OCI-LY3 (cell line): Measurements from ENCODE around the gene RERE.

Source experiments
- EZH2phosphoT487 ChIP-seq: fragments of 200-600 bp; shearing (Covaris generic); IDR thresholded peaks from 2 replicates; pipeline ENCODE4 v1.6.1; 2018; ENCODE audit warnings: antibody characterized with exemption, mixed run types, low read depth
- TF ChIP-seq, protein P1 (sequence below): fragments of 200-600, 300-600 bp; sonication (generic); IDR thresholded peaks from 2 replicates; pipeline ENCODE4 v1.5.1; 2014; ENCODE audit warnings: antibody characterized with exemption, low read length, low read depth

DNA sequence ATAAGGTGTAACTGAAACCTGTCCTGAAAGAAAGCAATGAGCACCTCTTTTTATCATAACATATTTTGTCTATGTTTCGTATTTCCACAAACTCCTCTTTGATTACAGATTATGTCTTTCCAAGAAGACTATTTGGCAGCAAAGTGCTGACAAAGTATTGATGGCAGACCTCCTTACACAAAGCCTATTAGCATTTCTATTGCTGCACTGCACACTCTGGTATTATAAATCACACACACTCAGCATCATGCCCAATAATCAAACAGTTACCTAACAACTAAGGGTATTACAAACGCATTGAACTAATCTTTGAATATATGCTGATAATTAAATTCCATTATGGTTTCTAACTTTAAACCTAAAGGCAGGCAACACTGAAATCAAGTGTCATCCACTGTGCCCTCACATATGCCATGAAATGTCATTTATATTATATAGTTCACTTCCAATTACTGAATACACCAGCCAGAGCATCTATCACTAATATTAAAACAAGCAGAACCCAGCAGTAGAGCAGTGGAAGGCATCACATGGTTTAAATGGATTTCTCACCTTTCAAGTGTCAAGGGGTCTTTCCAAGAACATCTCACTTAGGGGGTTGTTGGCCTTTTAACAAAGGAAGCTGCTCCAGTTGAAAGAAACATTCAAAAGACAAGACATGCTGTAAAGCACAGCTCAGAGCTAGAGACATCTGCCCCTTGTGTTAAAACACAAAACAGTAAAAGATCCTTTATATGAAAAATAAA is 239.1 kb downstream of the RERE start:
- TF ChIP-seq, protein P1, sequence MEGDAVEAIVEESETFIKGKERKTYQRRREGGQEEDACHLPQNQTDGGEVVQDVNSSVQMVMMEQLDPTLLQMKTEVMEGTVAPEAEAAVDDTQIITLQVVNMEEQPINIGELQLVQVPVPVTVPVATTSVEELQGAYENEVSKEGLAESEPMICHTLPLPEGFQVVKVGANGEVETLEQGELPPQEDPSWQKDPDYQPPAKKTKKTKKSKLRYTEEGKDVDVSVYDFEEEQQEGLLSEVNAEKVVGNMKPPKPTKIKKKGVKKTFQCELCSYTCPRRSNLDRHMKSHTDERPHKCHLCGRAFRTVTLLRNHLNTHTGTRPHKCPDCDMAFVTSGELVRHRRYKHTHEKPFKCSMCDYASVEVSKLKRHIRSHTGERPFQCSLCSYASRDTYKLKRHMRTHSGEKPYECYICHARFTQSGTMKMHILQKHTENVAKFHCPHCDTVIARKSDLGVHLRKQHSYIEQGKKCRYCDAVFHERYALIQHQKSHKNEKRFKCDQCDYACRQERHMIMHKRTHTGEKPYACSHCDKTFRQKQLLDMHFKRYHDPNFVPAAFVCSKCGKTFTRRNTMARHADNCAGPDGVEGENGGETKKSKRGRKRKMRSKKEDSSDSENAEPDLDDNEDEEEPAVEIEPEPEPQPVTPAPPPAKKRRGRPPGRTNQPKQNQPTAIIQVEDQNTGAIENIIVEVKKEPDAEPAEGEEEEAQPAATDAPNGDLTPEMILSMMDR, result no peak
- TF ChIP-seq EZH2phosphoT487, result no peak
